ENCODE results near the gene CD5L. TPM values are rescaled to one million over a fixed set of nuclear protein-coding genes. Genes with fewer than 3 reads are reported as not detected.

The CD5L gene
- total RNA-seq, 4 donors from 2014 or later, result not detected

- H3K36me3 ChIP-seq, result no peaks in the 10 kb centered on the region
- H3K27me3 ChIP-seq, result no peaks in the 10 kb centered on the region
- no peaks in the 10 kb centered on the region for H3K9me3 ChIP-seq
- TF ChIP-seq POLR2AphosphoS5 (IDR thresholded peaks at IDR 0.05), result no peak
- DNase-seq (ENCODE audit: low spot score in 2 of 2), result no peak
- no peak overlapping the region for H3K27ac ChIP-seq
- H3K4me3 ChIP-seq, result no peak overlapping the region
- 89% methylated on average over 1 of the region's 1 CpG for WGBS
- no peaks in the 10 kb centered on the region for H3K4me1 ChIP-seq
Measured at GRCh38 chr1:157868654-157869053, 27.0 kb upstream of the CD5L start.

GRCh38 chr1:157862114-157863070 lies 20.8 kb upstream of the CD5L start:
- H3K27ac ChIP-seq, result no peak overlapping the region
- H3K36me3 ChIP-seq, result no peaks in the 10 kb centered on the region
- H3K4me1 ChIP-seq, result no peaks in the 10 kb centered on the region
- no peak for DNase-seq (ENCODE audit: low spot score in 2 of 2)
- no peak for TF ChIP-seq POLR2A (IDR thresholded peaks at IDR 0.05)
- no peak for TF ChIP-seq EP300 (IDR thresholded peaks at IDR 0.05)
- no peak for TF ChIP-seq CTCF (IDR thresholded peaks at IDR 0.05)
- no peak for TF ChIP-seq POLR2AphosphoS5 (IDR thresholded peaks at IDR 0.05)
- H3K27me3 ChIP-seq, result no peaks in the 10 kb centered on the region
- H3K4me3 ChIP-seq, result no peak overlapping the region
- 85% methylated on average over 6 of the region's 6 CpGs for WGBS
- no peaks in the 10 kb centered on the region for H3K9me3 ChIP-seq

- H3K9me3 ChIP-seq, result no peaks in the 10 kb centered on the region
- H3K4me3 ChIP-seq, result no peak overlapping the region
- H3K36me3 ChIP-seq, result no peaks in the 10 kb centered on the region
- TF ChIP-seq POLR2A (IDR thresholded peaks at IDR 0.05) (no peak), CTCF (IDR thresholded peaks at IDR 0.05) (no peak), EP300 (IDR thresholded peaks at IDR 0.05) (no peak), POLR2AphosphoS5 (IDR thresholded peaks at IDR 0.05) (no peak)
- no peaks in the 10 kb centered on the region for H3K4me1 ChIP-seq
- H3K27me3 ChIP-seq, result no peaks in the 10 kb centered on the region
- no peak overlapping the region for H3K27ac ChIP-seq
- no peak for DNase-seq (ENCODE audit: low spot score in 2 of 2)
- WGBS, result 91% methylated on average over 2 of the region's 2 CpGs
Measured at GRCh38 chr1:157856538-157856937, 14.9 kb upstream of the CD5L start.

- Histone ChIP-seq H3K27ac (no peak overlapping the region), H3K4me3 (no peak overlapping the region), H3K27me3 (no peaks in the 10 kb centered on the region), H3K36me3 (no peaks in the 10 kb centered on the region), H3K9me3 (no peaks in the 10 kb centered on the region), H3K4me1 (no peaks in the 10 kb centered on the region)
- TF ChIP-seq CTCF (IDR thresholded peaks at IDR 0.05), result no peak
- no peak for TF ChIP-seq POLR2A (IDR thresholded peaks at IDR 0.05)
- TF ChIP-seq EP300 (IDR thresholded peaks at IDR 0.05), result no peak
- no peak for TF ChIP-seq POLR2AphosphoS5 (IDR thresholded peaks at IDR 0.05)
- no peak for DNase-seq (ENCODE audit: low spot score in 2 of 2)
- 77% methylated on average over 3 of the region's 3 CpGs for WGBS
Measured at GRCh38 chr1:157852476-157852875, 10.9 kb upstream of the CD5L start.

- no peak overlapping the region for H3K27ac ChIP-seq
- 95% methylated on average over 2 of the region's 2 CpGs for WGBS
- H3K27me3 ChIP-seq, result no peaks in the 10 kb centered on the region
- TF ChIP-seq CTCF (IDR thresholded peaks at IDR 0.05), result no peak
- TF ChIP-seq EP300 (IDR thresholded peaks at IDR 0.05), result no peak
- no peak for TF ChIP-seq POLR2AphosphoS5 (IDR thresholded peaks at IDR 0.05)
- no peak for TF ChIP-seq POLR2A (IDR thresholded peaks at IDR 0.05)
- H3K36me3 ChIP-seq, result no peaks in the 10 kb centered on the region
- no peaks in the 10 kb centered on the region for H3K4me1 ChIP-seq
- H3K9me3 ChIP-seq, result no peaks in the 10 kb centered on the region
- no peak overlapping the region for H3K4me3 ChIP-seq
- DNase-seq (ENCODE audit: low spot score in 2 of 2), result no peak
Measured at GRCh38 chr1:157849229-157849875, 7.7 kb upstream of the CD5L start.
